ENCODE results near the gene SEL1L. TPM values are rescaled to one million over a fixed set of nuclear protein-coding genes. Genes with fewer than 3 reads are reported as not detected.

The SEL1L gene
- total RNA-seq, 2 donors from 2014 or later = 57.1 to 71.5 TPM

- no peak for TF ChIP-seq CTCF (IDR thresholded peaks at IDR 0.05)
- no peak overlapping the region for H3K4me3 ChIP-seq
- H3K27ac ChIP-seq = no peak overlapping the region
- ATAC-seq (ENCODE audit: insufficient number of reproducible peaks, low FRiP score, low read depth) (no peak), DNase-seq (ENCODE audit: low spot score) (no peak)
- no peaks in the 10 kb centered on the region for H3K27me3 ChIP-seq (replicated peaks; ENCODE audit: insufficient read depth)
- no peaks in the 10 kb centered on the region for H3K9me3 ChIP-seq
- H3K36me3 ChIP-seq = no peaks in the 10 kb centered on the region
- H3K4me1 ChIP-seq (ENCODE audit: control insufficient read depth in 1 of 2, low read depth in 2 of 2) = peaks cover 2 to 18% of the 10 kb centered on the region in 2 donors
Measured at GRCh38 chr14:81450976-81451375, 82.7 kb downstream of the SEL1L start.

- peaks cover 2 to 18% of the 10 kb centered on the region in 2 donors for H3K4me1 ChIP-seq (ENCODE audit: control insufficient read depth in 1 of 2, low read depth in 2 of 2)
- H3K4me3 ChIP-seq = no peak overlapping the region
- ATAC-seq (ENCODE audit: insufficient number of reproducible peaks, low FRiP score, low read depth) = no peak
- no peaks in the 10 kb centered on the region for H3K36me3 ChIP-seq
- no peak overlapping the region for H3K27ac ChIP-seq
- no peak for DNase-seq (ENCODE audit: low spot score)
- no peak for TF ChIP-seq CTCF (IDR thresholded peaks at IDR 0.05)
- H3K27me3 ChIP-seq (replicated peaks; ENCODE audit: insufficient read depth) = no peaks in the 10 kb centered on the region
- H3K9me3 ChIP-seq = no peaks in the 10 kb centered on the region
Measured at GRCh38 chr14:81450100-81450531, 83.5 kb downstream of the SEL1L start.

GRCh38 chr14:81449576-81449975 lies 84.1 kb downstream of the SEL1L start:
- no peaks in the 10 kb centered on the region for H3K9me3 ChIP-seq
- DNase-seq (ENCODE audit: low spot score) (no peak), ATAC-seq (ENCODE audit: insufficient number of reproducible peaks, low FRiP score, low read depth) (no peak)
- H3K4me1 ChIP-seq (ENCODE audit: control insufficient read depth in 1 of 2, low read depth in 2 of 2) = peaks cover 2 to 18% of the 10 kb centered on the region in 2 donors
- H3K27ac ChIP-seq = no peak overlapping the region
- TF ChIP-seq CTCF (IDR thresholded peaks at IDR 0.05) = no peak
- no peaks in the 10 kb centered on the region for H3K27me3 ChIP-seq (replicated peaks; ENCODE audit: insufficient read depth)
- H3K36me3 ChIP-seq = no peaks in the 10 kb centered on the region
- H3K4me3 ChIP-seq = no peak overlapping the region

- H3K4me1 ChIP-seq (ENCODE audit: control insufficient read depth in 1 of 2, low read depth in 2 of 2) = peaks cover 2 to 18% of the 10 kb centered on the region in 2 donors
- no peaks in the 10 kb centered on the region for H3K9me3 ChIP-seq
- ATAC-seq (ENCODE audit: insufficient number of reproducible peaks, low FRiP score, low read depth) (no peak), DNase-seq (ENCODE audit: low spot score) (no peak)
- H3K27me3 ChIP-seq (replicated peaks; ENCODE audit: insufficient read depth) = no peaks in the 10 kb centered on the region
- H3K4me3 ChIP-seq = peak overlapping the region; percentile 34
- no peak for TF ChIP-seq CTCF (IDR thresholded peaks at IDR 0.05)
- no peak overlapping the region for H3K27ac ChIP-seq
- no peaks in the 10 kb centered on the region for H3K36me3 ChIP-seq
Measured at GRCh38 chr14:81449114-81449513, 84.5 kb downstream of the SEL1L start.

GRCh38 chr14:81447021-81447764 lies 86.5 kb downstream of the SEL1L start:
- H3K27ac ChIP-seq = no peak overlapping the region
- no peaks in the 10 kb centered on the region for H3K27me3 ChIP-seq (replicated peaks; ENCODE audit: insufficient read depth)
- H3K4me3 ChIP-seq = no peak overlapping the region
- DNase-seq (ENCODE audit: low spot score) = no peak
- no peak for TF ChIP-seq CTCF (IDR thresholded peaks at IDR 0.05)
- ATAC-seq (ENCODE audit: insufficient number of reproducible peaks, low FRiP score, low read depth) = no peak
- no peaks in the 10 kb centered on the region for H3K36me3 ChIP-seq
- no peaks in the 10 kb centered on the region for H3K9me3 ChIP-seq
- H3K4me1 ChIP-seq (ENCODE audit: control insufficient read depth in 1 of 2, low read depth in 2 of 2) = peaks cover 2 to 18% of the 10 kb centered on the region in 2 donors
